ENCODE data around the gene TRABD2A. TPM values are rescaled to one million over a fixed set of nuclear protein-coding genes. Genes with fewer than 3 reads are reported as not detected.

The TRABD2A gene
- total and polyA plus RNA-seq, 2 donors from 2014 or later, result 2.1 to 3.4 TPM

GRCh38 chr2:84858123-84858522, 22.8 kb downstream of the TRABD2A start:
- no peak for FAIRE-seq
- H3K4me3 ChIP-seq (ENCODE audit: low read length in 3 of 3), result no peak overlapping the region

GRCh38 chr2:84857566-84857965, 23.3 kb downstream of the TRABD2A start:
- Histone ChIP-seq H3K27me3 (ENCODE audit: control insufficient read depth, insufficient read depth, low read length) (no peaks in the 10 kb centered on the region), H3K36me3 (ENCODE audit: control insufficient read depth in 2 of 3, insufficient read depth in 3 of 3, low read length in 3 of 3) (no peaks in the 10 kb centered on the region), H3K4me1 (ENCODE audit: control insufficient read depth in 2 of 3, insufficient read depth in 2 of 3, low read depth in 1 of 3, low read length in 3 of 3) (no peaks in the 10 kb centered on the region), H3K4me3 (ENCODE audit: low read length in 3 of 3) (no peak overlapping the region), H3K9me3 (ENCODE audit: control insufficient read depth in 2 of 3, insufficient read depth in 1 of 3, low read length in 3 of 3) (no peaks in the 10 kb centered on the region), H3K9ac (ENCODE audit: low read length in 3 of 3) (no peak overlapping the region), H3K27ac (ENCODE audit: low read depth in 2 of 2, low read length in 2 of 2) (no peak overlapping the region)
- TF ChIP-seq CTCF (IDR thresholded peaks at IDR 0.05; ENCODE audit: borderline replicate concordance, extremely low read depth, insufficient read depth), result no peak
- intact Hi-C loops (cut with DNase I), result no loop called here
- DNase-seq (no peak), FAIRE-seq (no peak)

More at GRCh38 chr2:84858123-84858522, 22.8 kb downstream of the TRABD2A start:
- Histone ChIP-seq H3K9ac (ENCODE audit: low read length in 3 of 3) (no peak overlapping the region), H3K27me3 (ENCODE audit: control insufficient read depth, insufficient read depth, low read length) (no peaks in the 10 kb centered on the region), H3K4me1 (ENCODE audit: control insufficient read depth in 2 of 3, insufficient read depth in 2 of 3, low read depth in 1 of 3, low read length in 3 of 3) (no peaks in the 10 kb centered on the region), H3K27ac (ENCODE audit: low read depth in 2 of 2, low read length in 2 of 2) (no peak overlapping the region), H3K36me3 (ENCODE audit: control insufficient read depth in 2 of 3, insufficient read depth in 3 of 3, low read length in 3 of 3) (no peaks in the 10 kb centered on the region), H3K9me3 (ENCODE audit: control insufficient read depth in 2 of 3, insufficient read depth in 1 of 3, low read length in 3 of 3) (no peaks in the 10 kb centered on the region)
- intact Hi-C loops (cut with DNase I), result no loop called here
- no peak for TF ChIP-seq CTCF (IDR thresholded peaks at IDR 0.05; ENCODE audit: borderline replicate concordance, extremely low read depth, insufficient read depth)
- peak in 1 of 5 donors; percentile 19 for DNase-seq

GRCh38 chr2:84856787-84857186, 24.1 kb downstream of the TRABD2A start:
- DNase-seq, result no peak
- Histone ChIP-seq H3K36me3 (ENCODE audit: control insufficient read depth in 2 of 3, insufficient read depth in 3 of 3, low read length in 3 of 3) (no peaks in the 10 kb centered on the region), H3K27ac (ENCODE audit: low read depth in 2 of 2, low read length in 2 of 2) (no peak overlapping the region), H3K9ac (ENCODE audit: low read length in 3 of 3) (no peak overlapping the region), H3K9me3 (ENCODE audit: control insufficient read depth in 2 of 3, insufficient read depth in 1 of 3, low read length in 3 of 3) (no peaks in the 10 kb centered on the region), H3K27me3 (ENCODE audit: control insufficient read depth, insufficient read depth, low read length) (no peaks in the 10 kb centered on the region), H3K4me1 (ENCODE audit: control insufficient read depth in 2 of 3, insufficient read depth in 2 of 3, low read depth in 1 of 3, low read length in 3 of 3) (no peaks in the 10 kb centered on the region), H3K4me3 (ENCODE audit: low read length in 3 of 3) (no peak overlapping the region)
- no peak for FAIRE-seq
- TF ChIP-seq CTCF (IDR thresholded peaks at IDR 0.05; ENCODE audit: borderline replicate concordance, extremely low read depth, insufficient read depth), result no peak
- intact Hi-C loops (cut with DNase I), result no loop called here

- no peaks in the 10 kb centered on the region for H3K9me3 ChIP-seq (ENCODE audit: control insufficient read depth in 2 of 3, insufficient read depth in 1 of 3, low read length in 3 of 3)
- intact Hi-C loops (cut with DNase I), result no loop called here
- no peaks in the 10 kb centered on the region for H3K4me1 ChIP-seq (ENCODE audit: control insufficient read depth in 2 of 3, insufficient read depth in 2 of 3, low read depth in 1 of 3, low read length in 3 of 3)
- FAIRE-seq, result no peak
- TF ChIP-seq CTCF (IDR thresholded peaks at IDR 0.05; ENCODE audit: borderline replicate concordance, extremely low read depth, insufficient read depth), result no peak
- no peak overlapping the region for H3K27ac ChIP-seq (ENCODE audit: low read depth in 2 of 2, low read length in 2 of 2)
- DNase-seq, result no peak
- no peak overlapping the region for H3K4me3 ChIP-seq (ENCODE audit: low read length in 3 of 3)
- no peak overlapping the region for H3K9ac ChIP-seq (ENCODE audit: low read length in 3 of 3)
- no peaks in the 10 kb centered on the region for H3K36me3 ChIP-seq (ENCODE audit: control insufficient read depth in 2 of 3, insufficient read depth in 3 of 3, low read length in 3 of 3)
- no peaks in the 10 kb centered on the region for H3K27me3 ChIP-seq (ENCODE audit: control insufficient read depth, insufficient read depth, low read length)
These were observed 25.2 kb downstream of the TRABD2A start for GRCh38 chr2:84855731-84856130.

Measured in kidney (tissue), 14 donors.